ENCODE results near the gene PADI3.

- TF ChIP-seq, protein P1, sequence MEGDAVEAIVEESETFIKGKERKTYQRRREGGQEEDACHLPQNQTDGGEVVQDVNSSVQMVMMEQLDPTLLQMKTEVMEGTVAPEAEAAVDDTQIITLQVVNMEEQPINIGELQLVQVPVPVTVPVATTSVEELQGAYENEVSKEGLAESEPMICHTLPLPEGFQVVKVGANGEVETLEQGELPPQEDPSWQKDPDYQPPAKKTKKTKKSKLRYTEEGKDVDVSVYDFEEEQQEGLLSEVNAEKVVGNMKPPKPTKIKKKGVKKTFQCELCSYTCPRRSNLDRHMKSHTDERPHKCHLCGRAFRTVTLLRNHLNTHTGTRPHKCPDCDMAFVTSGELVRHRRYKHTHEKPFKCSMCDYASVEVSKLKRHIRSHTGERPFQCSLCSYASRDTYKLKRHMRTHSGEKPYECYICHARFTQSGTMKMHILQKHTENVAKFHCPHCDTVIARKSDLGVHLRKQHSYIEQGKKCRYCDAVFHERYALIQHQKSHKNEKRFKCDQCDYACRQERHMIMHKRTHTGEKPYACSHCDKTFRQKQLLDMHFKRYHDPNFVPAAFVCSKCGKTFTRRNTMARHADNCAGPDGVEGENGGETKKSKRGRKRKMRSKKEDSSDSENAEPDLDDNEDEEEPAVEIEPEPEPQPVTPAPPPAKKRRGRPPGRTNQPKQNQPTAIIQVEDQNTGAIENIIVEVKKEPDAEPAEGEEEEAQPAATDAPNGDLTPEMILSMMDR (optimal IDR thresholded peaks at IDR 0.05 in 1 of 3, IDR thresholded peaks at IDR 0.05 in 1 of 3, conservative IDR thresholded peaks at IDR 0.05 in 1 of 3; ENCODE audit: extremely low read depth in 1 of 3, insufficient read depth in 2 of 3, low read length in 3 of 3): no peak
- no peak for TF ChIP-seq EZH2 (IDR thresholded peaks at IDR 0.05; ENCODE audit: low read length)
These were observed 40.8 kb downstream of the PADI3 start for GRCh38 chr1:17289721-17290120.
